IMR-90 (cell line): ENCODE measurements around the gene FAM177A1.

ENCODE experiments used
- CEBPB ChIP-seq: IDR thresholded peaks from 2 replicates; pipeline ENCODE4 v1.6.1; 2012; ENCODE audit warnings: low read depth, low read length, improper control_type of control experiment
- FOS ChIP-seq: fragments of 150-350 bp; IDR thresholded peaks from 2 replicates; pipeline ENCODE4 v1.6.1; 2016; ENCODE audit warnings: low read depth, low read length
- MXI1 ChIP-seq: IDR thresholded peaks from 2 replicates; pipeline ENCODE4 v1.6.1; 2012; ENCODE audit warnings: low read depth, mild to moderate bottlenecking, low read length, moderate library complexity, borderline replicate concordance
- POLR2A ChIP-seq: IDR thresholded peaks from 2 replicates; pipeline ENCODE4 v1.6.1; 2012; ENCODE audit warnings: mild to moderate bottlenecking, low read depth, low read length
- RFX5 ChIP-seq: IDR thresholded peaks from 2 replicates; pipeline ENCODE4 v1.8.0; 2012; ENCODE audit warnings: low read depth, mild to moderate bottlenecking, low read length, moderate library complexity
- SMC3 ChIP-seq: fragments of 150-350 bp; IDR thresholded peaks from 2 replicates; pipeline ENCODE4 v1.6.1; 2016; ENCODE audit warnings: low read depth, mild to moderate bottlenecking, antibody characterized with exemption, low read length, moderate library complexity
- USF2 ChIP-seq: fragments of 150-350 bp; IDR thresholded peaks from 2 replicates; pipeline ENCODE4 v1.6.1; 2017; ENCODE audit warnings: mild to moderate bottlenecking, antibody characterized with exemption, low read length, low read depth
- TF ChIP-seq, protein P1 (sequence below): conservative IDR thresholded peaks from 2 replicates; pipeline ENCODE4 v1.5.1; 2012; ENCODE audit warnings: mild to moderate bottlenecking, low read depth, low read length, improper control_type of control experiment
- TF ChIP-seq, protein P2 (sequence below): fragments of 150-350 bp; IDR thresholded peaks from 2 replicates; pipeline ENCODE4 v1.6.1; 2016; ENCODE audit warnings: low read depth, mild to moderate bottlenecking, low read length, moderate library complexity, borderline replicate concordance

GRCh38 chr14:35042632-35043031, 3.4 kb upstream of the FAM177A1 start:
- TF ChIP-seq POLR2A, result no peak
- TF ChIP-seq, protein P1, sequence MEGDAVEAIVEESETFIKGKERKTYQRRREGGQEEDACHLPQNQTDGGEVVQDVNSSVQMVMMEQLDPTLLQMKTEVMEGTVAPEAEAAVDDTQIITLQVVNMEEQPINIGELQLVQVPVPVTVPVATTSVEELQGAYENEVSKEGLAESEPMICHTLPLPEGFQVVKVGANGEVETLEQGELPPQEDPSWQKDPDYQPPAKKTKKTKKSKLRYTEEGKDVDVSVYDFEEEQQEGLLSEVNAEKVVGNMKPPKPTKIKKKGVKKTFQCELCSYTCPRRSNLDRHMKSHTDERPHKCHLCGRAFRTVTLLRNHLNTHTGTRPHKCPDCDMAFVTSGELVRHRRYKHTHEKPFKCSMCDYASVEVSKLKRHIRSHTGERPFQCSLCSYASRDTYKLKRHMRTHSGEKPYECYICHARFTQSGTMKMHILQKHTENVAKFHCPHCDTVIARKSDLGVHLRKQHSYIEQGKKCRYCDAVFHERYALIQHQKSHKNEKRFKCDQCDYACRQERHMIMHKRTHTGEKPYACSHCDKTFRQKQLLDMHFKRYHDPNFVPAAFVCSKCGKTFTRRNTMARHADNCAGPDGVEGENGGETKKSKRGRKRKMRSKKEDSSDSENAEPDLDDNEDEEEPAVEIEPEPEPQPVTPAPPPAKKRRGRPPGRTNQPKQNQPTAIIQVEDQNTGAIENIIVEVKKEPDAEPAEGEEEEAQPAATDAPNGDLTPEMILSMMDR, result no peak
- TF ChIP-seq SMC3, result no peak
- TF ChIP-seq USF2, result no peak
- TF ChIP-seq, protein P2, sequence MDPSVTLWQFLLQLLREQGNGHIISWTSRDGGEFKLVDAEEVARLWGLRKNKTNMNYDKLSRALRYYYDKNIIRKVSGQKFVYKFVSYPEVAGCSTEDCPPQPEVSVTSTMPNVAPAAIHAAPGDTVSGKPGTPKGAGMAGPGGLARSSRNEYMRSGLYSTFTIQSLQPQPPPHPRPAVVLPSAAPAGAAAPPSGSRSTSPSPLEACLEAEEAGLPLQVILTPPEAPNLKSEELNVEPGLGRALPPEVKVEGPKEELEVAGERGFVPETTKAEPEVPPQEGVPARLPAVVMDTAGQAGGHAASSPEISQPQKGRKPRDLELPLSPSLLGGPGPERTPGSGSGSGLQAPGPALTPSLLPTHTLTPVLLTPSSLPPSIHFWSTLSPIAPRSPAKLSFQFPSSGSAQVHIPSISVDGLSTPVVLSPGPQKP, result no peak
- TF ChIP-seq MXI1, result no peak
- no peak for TF ChIP-seq FOS
- TF ChIP-seq RFX5, result no peak
- TF ChIP-seq CEBPB, result no peak
